WERI-Rb-1 (cell line): ENCODE data around the gene CSNK2A1.
"Not testable (repeated sequence)": the region's sequence is repeated elsewhere in the genome, so short reads cannot be mapped to it uniquely, and the experiment has no call there.

Experiments used
- DNase-seq: peaks from one replicate; pipeline ENCODE4 v3.0.0-alpha.2; 2020
- H3K27ac ChIP-seq: fragments of 250-450 bp; sonication (Bioruptor Pico); 2 replicates; pipeline ENCODE4 v1.5.1; 2020; ENCODE audit warnings: mild to moderate bottlenecking, moderate library complexity
- H3K27me3 ChIP-seq: fragments of 250-450 bp; sonication (Bioruptor Pico); 2 replicates; pipeline ENCODE4 v1.5.1; 2021; ENCODE audit warnings: mild to moderate bottlenecking, low read depth, moderate library complexity; ENCODE audit not compliant: insufficient read depth, severe bottlenecking
- H3K36me3 ChIP-seq: fragments of 250-450 bp; sonication (Bioruptor Pico); 2 replicates; pipeline ENCODE4 v1.5.1; 2020; ENCODE audit warnings: mild to moderate bottlenecking, moderate library complexity
- H3K4me3 ChIP-seq: 2 replicates; pipeline ENCODE4 v1.5.1; 2011; ENCODE audit warnings: low read depth, mild to moderate bottlenecking, control low read depth, low read length
- H3K9me3 ChIP-seq: fragments of 250-450 bp; sonication (Bioruptor Pico); 2 replicates; pipeline ENCODE4 v1.5.1; 2021; ENCODE audit warnings: mild to moderate bottlenecking, moderate library complexity; ENCODE audit not compliant: severe bottlenecking
- TF ChIP-seq, protein P1 (sequence below): IDR thresholded peaks from 2 replicates; pipeline ENCODE4 v1.5.1; 2011; ENCODE audit warnings: low read depth, mild to moderate bottlenecking, control low read depth, inconsistent platforms, low read length

Gene CSNK2A1

DNA sequence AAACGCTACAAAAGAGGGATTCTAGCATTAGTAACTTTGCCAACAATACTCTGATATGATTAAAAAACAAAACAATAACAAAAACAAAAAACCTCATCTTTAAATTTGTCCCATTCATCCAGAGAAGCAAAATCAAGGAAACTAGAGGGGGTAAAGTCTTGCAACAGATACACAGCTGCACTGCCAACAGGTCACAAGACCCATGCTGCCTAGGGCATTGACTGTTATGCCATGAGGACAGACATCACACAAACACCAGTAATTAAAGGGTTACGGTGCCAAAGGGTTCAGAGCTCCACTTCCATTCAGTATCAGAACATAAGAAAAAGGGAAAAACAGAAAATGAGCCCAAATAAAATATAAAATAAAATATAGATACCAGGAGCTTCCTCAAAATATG is 82.9 kb downstream of the CSNK2A1 start:
- Histone ChIP-seq H3K27me3 (no peaks in the 10 kb centered on the region), H3K27ac (no peak overlapping the region), H3K36me3 (no peaks in the 10 kb centered on the region), H3K4me3 (no peak overlapping the region), H3K9me3 (no peaks in the 10 kb centered on the region)
- no peak for DNase-seq
- TF ChIP-seq, protein P1, sequence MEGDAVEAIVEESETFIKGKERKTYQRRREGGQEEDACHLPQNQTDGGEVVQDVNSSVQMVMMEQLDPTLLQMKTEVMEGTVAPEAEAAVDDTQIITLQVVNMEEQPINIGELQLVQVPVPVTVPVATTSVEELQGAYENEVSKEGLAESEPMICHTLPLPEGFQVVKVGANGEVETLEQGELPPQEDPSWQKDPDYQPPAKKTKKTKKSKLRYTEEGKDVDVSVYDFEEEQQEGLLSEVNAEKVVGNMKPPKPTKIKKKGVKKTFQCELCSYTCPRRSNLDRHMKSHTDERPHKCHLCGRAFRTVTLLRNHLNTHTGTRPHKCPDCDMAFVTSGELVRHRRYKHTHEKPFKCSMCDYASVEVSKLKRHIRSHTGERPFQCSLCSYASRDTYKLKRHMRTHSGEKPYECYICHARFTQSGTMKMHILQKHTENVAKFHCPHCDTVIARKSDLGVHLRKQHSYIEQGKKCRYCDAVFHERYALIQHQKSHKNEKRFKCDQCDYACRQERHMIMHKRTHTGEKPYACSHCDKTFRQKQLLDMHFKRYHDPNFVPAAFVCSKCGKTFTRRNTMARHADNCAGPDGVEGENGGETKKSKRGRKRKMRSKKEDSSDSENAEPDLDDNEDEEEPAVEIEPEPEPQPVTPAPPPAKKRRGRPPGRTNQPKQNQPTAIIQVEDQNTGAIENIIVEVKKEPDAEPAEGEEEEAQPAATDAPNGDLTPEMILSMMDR: no peak

DNA sequence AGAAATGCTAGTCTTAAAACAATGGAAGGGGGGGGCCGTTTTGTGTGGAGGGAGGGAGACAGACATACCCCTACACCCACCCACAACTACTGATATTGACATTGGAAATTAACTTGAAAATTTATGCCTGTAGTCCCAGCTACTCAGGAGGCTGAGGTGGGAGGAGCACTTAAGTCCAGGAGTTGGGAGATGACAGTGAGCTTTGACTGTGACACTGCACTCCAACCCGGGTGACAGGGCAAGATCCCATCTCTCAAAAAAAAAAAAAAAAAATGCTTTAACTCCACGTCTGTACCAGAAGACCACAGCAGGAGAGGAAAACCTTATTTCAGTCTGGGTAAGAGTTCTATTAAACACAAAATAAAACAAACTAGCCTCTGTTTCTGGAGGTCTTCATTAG is 83.4 kb downstream of the CSNK2A1 start:
- no peak for DNase-seq
- TF ChIP-seq, protein P1: no peak
- no peaks in the 10 kb centered on the region for H3K9me3 ChIP-seq
- H3K27ac ChIP-seq: no peak overlapping the region
- no peak overlapping the region for H3K4me3 ChIP-seq
- no peaks in the 10 kb centered on the region for H3K36me3 ChIP-seq
- no peaks in the 10 kb centered on the region for H3K27me3 ChIP-seq

DNA sequence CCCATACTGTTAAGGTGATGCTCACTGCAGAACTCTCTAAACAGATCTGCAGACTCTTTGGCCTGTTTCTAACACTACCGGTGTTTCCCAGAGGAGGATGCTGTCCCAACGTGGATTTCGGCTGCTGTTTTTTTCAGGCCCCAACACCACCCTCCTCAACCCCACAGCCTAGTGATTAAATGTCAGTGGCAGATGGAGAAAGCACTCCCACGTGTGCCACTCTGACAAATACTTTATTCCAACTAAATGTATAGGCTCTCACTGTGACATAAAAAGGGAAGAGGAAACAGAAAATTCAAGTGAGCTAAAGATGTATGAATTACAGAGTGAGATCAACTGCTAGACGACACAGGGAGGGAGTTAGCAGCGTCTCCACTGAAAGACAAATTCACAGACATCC is 84.8 kb downstream of the CSNK2A1 start:
- H3K4me3 ChIP-seq: no peak overlapping the region
- H3K9me3 ChIP-seq: no peaks in the 10 kb centered on the region
- H3K36me3 ChIP-seq: no peaks in the 10 kb centered on the region
- DNase-seq: no peak
- H3K27me3 ChIP-seq: no peaks in the 10 kb centered on the region
- no peak overlapping the region for H3K27ac ChIP-seq
- TF ChIP-seq, protein P1: no peak

- no peaks in the 10 kb centered on the region for H3K27me3 ChIP-seq
- H3K4me3 ChIP-seq: no peak overlapping the region
- peaks cover 11% of the 10 kb centered on the region; the same call in 1 of the 2 replicates for H3K36me3 ChIP-seq
- no peak overlapping the region for H3K27ac ChIP-seq
- TF ChIP-seq, protein P1: no peak
- no peaks in the 10 kb centered on the region for H3K9me3 ChIP-seq
- DNase-seq: no peak
Observed at GRCh38 chr20:454951-455350, 88.6 kb downstream of the CSNK2A1 start.

- not testable (repeated sequence) for DNase-seq, H3K27me3 ChIP-seq, H3K4me3 ChIP-seq, H3K27ac ChIP-seq, H3K9me3 ChIP-seq
- H3K36me3 ChIP-seq: peaks cover 18% of the 10 kb centered on the region
Observed at GRCh38 chr20:452021-452420, 91.6 kb downstream of the CSNK2A1 start.

DNA sequence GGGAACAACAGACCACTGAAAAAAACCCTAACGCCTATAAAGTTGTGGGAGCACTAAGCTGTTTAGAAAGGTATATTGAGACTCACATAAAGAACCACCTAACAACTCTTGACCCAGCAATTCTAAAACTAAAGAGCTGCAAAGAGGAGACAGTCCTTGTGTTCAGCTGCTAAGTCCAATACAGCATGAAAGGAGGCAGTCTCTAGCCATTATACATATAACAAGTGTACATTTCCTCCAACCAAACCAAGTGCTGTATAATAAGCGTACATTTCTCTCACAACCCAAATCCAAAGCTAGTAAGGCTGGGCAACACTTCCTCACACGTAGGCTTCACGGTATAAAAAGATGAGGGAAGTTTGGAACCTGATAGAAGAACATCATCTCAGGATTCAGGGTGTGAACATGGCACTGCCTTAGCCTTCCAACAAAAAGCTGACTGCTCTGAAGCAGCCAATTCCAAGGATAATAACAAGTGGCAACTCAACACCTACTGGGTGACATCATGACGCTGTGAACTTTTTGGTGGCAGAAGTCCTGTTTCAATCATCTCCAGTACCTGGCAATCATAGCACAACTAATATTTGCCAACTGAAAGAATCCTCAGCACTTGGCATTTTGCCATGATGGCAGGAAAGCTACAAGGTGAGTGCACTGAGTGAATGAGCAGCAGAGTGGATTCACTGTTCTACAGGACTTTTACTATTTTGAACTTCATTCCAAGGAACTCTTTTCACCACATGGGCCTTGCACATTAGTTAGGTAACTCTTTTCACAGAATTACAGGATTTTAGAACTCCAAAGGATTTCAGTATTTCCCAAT is 97.9 kb downstream of the CSNK2A1 start:
- H3K9me3 ChIP-seq: no peaks in the 10 kb centered on the region
- no peak overlapping the region for H3K27ac ChIP-seq
- no peak overlapping the region for H3K4me3 ChIP-seq
- TF ChIP-seq, protein P1: no peak
- no peaks in the 10 kb centered on the region for H3K27me3 ChIP-seq
- no peak for DNase-seq
- peaks cover 65% of the 10 kb centered on the region for H3K36me3 ChIP-seq
